T-helper 1 cell treated with Interleukin-12 subunit alpha and Interleukin-12 subunit beta and Interleukin-4 antibody, amounts not matched to agents 30 μg/mL and 1 μg/mL, for 36 hours (primary cell): ENCODE results near the gene PPP1R18.

Source experiments
- H3K27ac Mint-ChIP-seq: one replicate; pipeline ENCODE4 v1.8.0; 2021; ENCODE audit warnings: mild to moderate bottlenecking, mixed read lengths
- H3K27me3 Mint-ChIP-seq: one replicate; pipeline ENCODE4 v1.8.0; 2021; ENCODE audit warnings: low read depth, mixed read lengths
- H3K36me3 Mint-ChIP-seq: one replicate; pipeline ENCODE4 v1.8.0; 2021; ENCODE audit warnings: low read depth, mixed read lengths
- H3K4me1 Mint-ChIP-seq: one replicate; pipeline ENCODE4 v1.8.0; 2021; ENCODE audit warnings: low read depth, mixed read lengths
- H3K4me3 Mint-ChIP-seq: one replicate; pipeline ENCODE4 v1.8.0; 2021; ENCODE audit warnings: mild to moderate bottlenecking, moderate library complexity, mixed read lengths
- H3K9me3 Mint-ChIP-seq: one replicate; pipeline ENCODE4 v1.8.0; 2021; ENCODE audit warnings: mixed read lengths

PPP1R18 gene

GRCh38 chr6:30709101-30709868 lies 22.8 kb upstream of the PPP1R18 start:
- Mint-ChIP-seq H3K27ac (no peak overlapping the region), H3K4me3 (no peak overlapping the region), H3K27me3 (no peaks in the 10 kb centered on the region), H3K4me1 (peaks cover 39% of the 10 kb centered on the region), H3K9me3 (no peaks in the 10 kb centered on the region), H3K36me3 (peaks cover 65% of the 10 kb centered on the region)

GRCh38 chr6:30707281-30707850 lies 20.9 kb upstream of the PPP1R18 start:
- Mint-ChIP-seq H3K27me3 (no peaks in the 10 kb centered on the region), H3K4me3 (no peak overlapping the region), H3K36me3 (peaks cover 64% of the 10 kb centered on the region), H3K4me1 (peaks cover 29% of the 10 kb centered on the region), H3K9me3 (no peaks in the 10 kb centered on the region), H3K27ac (peak overlapping the region; percentile 56)

- no peaks in the 10 kb centered on the region for H3K27me3 Mint-ChIP-seq
- no peak overlapping the region for H3K4me3 Mint-ChIP-seq
- no peaks in the 10 kb centered on the region for H3K9me3 Mint-ChIP-seq
- H3K27ac Mint-ChIP-seq: no peak overlapping the region
- H3K4me1 Mint-ChIP-seq: peaks cover 11% of the 10 kb centered on the region
- peaks cover 51% of the 10 kb centered on the region for H3K36me3 Mint-ChIP-seq
Measured at GRCh38 chr6:30705620-30706019, 19.2 kb upstream of the PPP1R18 start.

- Mint-ChIP-seq H3K27me3 (no peaks in the 10 kb centered on the region), H3K36me3 (peaks cover 52% of the 10 kb centered on the region), H3K4me1 (peaks cover 7% of the 10 kb centered on the region), H3K4me3 (no peak overlapping the region), H3K9me3 (no peaks in the 10 kb centered on the region), H3K27ac (no peak overlapping the region)
Measured at GRCh38 chr6:30703821-30704220, 17.4 kb upstream of the PPP1R18 start.

GRCh38 chr6:30703011-30703410 lies 16.6 kb upstream of the PPP1R18 start:
- H3K9me3 Mint-ChIP-seq: no peaks in the 10 kb centered on the region
- H3K36me3 Mint-ChIP-seq: peaks cover 50% of the 10 kb centered on the region
- peaks cover 5% of the 10 kb centered on the region for H3K4me1 Mint-ChIP-seq
- no peak overlapping the region for H3K27ac Mint-ChIP-seq
- no peak overlapping the region for H3K4me3 Mint-ChIP-seq
- no peaks in the 10 kb centered on the region for H3K27me3 Mint-ChIP-seq

GRCh38 chr6:30700340-30700739 lies 13.9 kb upstream of the PPP1R18 start:
- Mint-ChIP-seq H3K36me3 (peaks cover 35% of the 10 kb centered on the region), H3K4me1 (no peaks in the 10 kb centered on the region), H3K27ac (no peak overlapping the region), H3K27me3 (no peaks in the 10 kb centered on the region), H3K9me3 (no peaks in the 10 kb centered on the region), H3K4me3 (no peak overlapping the region)

- H3K4me1 Mint-ChIP-seq: peaks cover 4% of the 10 kb centered on the region
- no peak overlapping the region for H3K4me3 Mint-ChIP-seq
- H3K27ac Mint-ChIP-seq: no peak overlapping the region
- H3K27me3 Mint-ChIP-seq: no peaks in the 10 kb centered on the region
- H3K36me3 Mint-ChIP-seq: peaks cover 10% of the 10 kb centered on the region
- no peaks in the 10 kb centered on the region for H3K9me3 Mint-ChIP-seq
Measured at GRCh38 chr6:30696432-30696831, 10.0 kb upstream of the PPP1R18 start.

- Mint-ChIP-seq H3K4me3 (peak overlapping the region; percentile 97), H3K4me1 (peaks cover 39% of the 10 kb centered on the region), H3K9me3 (no peaks in the 10 kb centered on the region), H3K36me3 (peaks cover 8% of the 10 kb centered on the region), H3K27ac (peak overlapping the region; percentile 58), H3K27me3 (no peaks in the 10 kb centered on the region)
Measured at GRCh38 chr6:30691208-30691847, 4.9 kb upstream of the PPP1R18 start.

GRCh38 chr6:30690403-30691207 lies 4.2 kb upstream of the PPP1R18 start, which contains the start of gene NRM:
TSS of gene NRM (minus strand) at chr6:30690984. CDS start at chr6:30690974, 10 bp downstream.
- peaks cover 14% of the 10 kb centered on the region for H3K36me3 Mint-ChIP-seq
- no peaks in the 10 kb centered on the region for H3K27me3 Mint-ChIP-seq
- peaks cover 42% of the 10 kb centered on the region for H3K4me1 Mint-ChIP-seq
- peak within 1 kb of the TSS; percentile 97 for H3K4me3 Mint-ChIP-seq
- H3K27ac Mint-ChIP-seq: peak within 1 kb of the TSS; percentile 90
- no peaks in the 10 kb centered on the region for H3K9me3 Mint-ChIP-seq

GRCh38 chr6:30689985-30690384 lies 3.5 kb upstream of the PPP1R18 start:
- Mint-ChIP-seq H3K4me1 (peaks cover 42% of the 10 kb centered on the region), H3K4me3 (peak overlapping the region; percentile 97), H3K9me3 (no peaks in the 10 kb centered on the region), H3K36me3 (peaks cover 20% of the 10 kb centered on the region), H3K27ac (peak overlapping the region; percentile 90), H3K27me3 (no peaks in the 10 kb centered on the region)

- Mint-ChIP-seq H3K27me3 (no peaks in the 10 kb centered on the region), H3K27ac (peak overlapping the region; percentile 90)
Measured at GRCh38 chr6:30689022-30689865, 2.8 kb upstream of the PPP1R18 start.

GRCh38 chr6:30688569-30688968 lies 2.1 kb upstream of the PPP1R18 start:
- H3K36me3 Mint-ChIP-seq: peaks cover 29% of the 10 kb centered on the region

More at GRCh38 chr6:30689022-30689865, 2.8 kb upstream of the PPP1R18 start:
- no peaks in the 10 kb centered on the region for H3K9me3 Mint-ChIP-seq
- H3K4me3 Mint-ChIP-seq: peak overlapping the region; percentile 100
- H3K4me1 Mint-ChIP-seq: peaks cover 42% of the 10 kb centered on the region
- H3K36me3 Mint-ChIP-seq: peaks cover 22% of the 10 kb centered on the region

GRCh38 chr6:30687659-30688431 lies 1.4 kb upstream of the PPP1R18 start:
- H3K36me3 Mint-ChIP-seq: peaks cover 35% of the 10 kb centered on the region
- H3K27me3 Mint-ChIP-seq: no peaks in the 10 kb centered on the region
- H3K4me3 Mint-ChIP-seq: peak overlapping the region; percentile 100
- H3K27ac Mint-ChIP-seq: peak overlapping the region; percentile 95
- H3K4me1 Mint-ChIP-seq: peaks cover 42% of the 10 kb centered on the region
- no peaks in the 10 kb centered on the region for H3K9me3 Mint-ChIP-seq

More at GRCh38 chr6:30688569-30688968, 2.1 kb upstream of the PPP1R18 start:
- H3K9me3 Mint-ChIP-seq: no peaks in the 10 kb centered on the region
- no peaks in the 10 kb centered on the region for H3K27me3 Mint-ChIP-seq
- peak overlapping the region; percentile 79 for H3K27ac Mint-ChIP-seq
- H3K4me3 Mint-ChIP-seq: peak overlapping the region; percentile 100
- H3K4me1 Mint-ChIP-seq: peaks cover 42% of the 10 kb centered on the region
